Endodermal cell (in vitro differentiated cells): ENCODE measurements around the gene APOL1. TPM values are rescaled to one million over a fixed set of nuclear protein-coding genes. Genes with fewer than 3 reads are reported as not detected.

Experiments used
- DNase-seq: peaks from one replicate; pipeline ENCODE4 v3.0.0-alpha.2; 2017
- H3K27ac ChIP-seq: 2 replicates; pipeline ENCODE4 v1.5.1; 2013; ENCODE audit warnings: mild to moderate bottlenecking, low read depth, low read length, moderate library complexity
- H3K27me3 ChIP-seq: 2 replicates; pipeline ENCODE4 v1.6.1; 2013; ENCODE audit warnings: mild to moderate bottlenecking, low read length, moderate library complexity; ENCODE audit not compliant: insufficient read depth, control insufficient read depth, poor library complexity, severe bottlenecking
- H3K36me3 ChIP-seq: 2 replicates; pipeline ENCODE4 v1.7.0; 2013; ENCODE audit warnings: mild to moderate bottlenecking, low read length, moderate library complexity; ENCODE audit not compliant: control insufficient read depth, insufficient read depth
- H3K4me1 ChIP-seq: one replicate; pipeline ENCODE4 v1.7.0; 2013; ENCODE audit warnings: low read length; ENCODE audit not compliant: control insufficient read depth, insufficient read depth
- H3K4me3 ChIP-seq: 2 replicates; pipeline ENCODE4 v1.5.1; 2013; ENCODE audit warnings: mild to moderate bottlenecking, low read length, moderate library complexity
- H3K9ac ChIP-seq: 2 replicates; pipeline ENCODE4 v1.6.1; 2013; ENCODE audit warnings: mild to moderate bottlenecking, low read length, moderate library complexity; ENCODE audit not compliant: poor library complexity, severe bottlenecking; ENCODE audit errors: extremely low read depth
- H3K9me3 ChIP-seq: 2 replicates; pipeline ENCODE4 v1.6.1; 2013; ENCODE audit warnings: mild to moderate bottlenecking, low read length, moderate library complexity; ENCODE audit not compliant: control insufficient read depth
- H3K27ac Mint-ChIP-seq: 2 replicates; pipeline ENCODE4 v1.8.0; 2020; ENCODE audit warnings: mixed read lengths
- H3K27me3 Mint-ChIP-seq: 2 replicates; pipeline ENCODE4 v1.8.0; 2021; ENCODE audit warnings: mild to moderate bottlenecking, mixed read lengths; ENCODE audit not compliant: insufficient read depth
- H3K36me3 Mint-ChIP-seq: 2 replicates; pipeline ENCODE4 v1.8.0; 2020; ENCODE audit warnings: low read depth, mixed read lengths
- H3K4me1 Mint-ChIP-seq: 2 replicates; pipeline ENCODE4 v1.8.0; 2020; ENCODE audit warnings: mixed read lengths
- H3K4me3 Mint-ChIP-seq: 2 replicates; pipeline ENCODE4 v1.8.0; 2020; ENCODE audit warnings: mild to moderate bottlenecking, moderate library complexity, mixed read lengths
- H3K9me3 Mint-ChIP-seq: 2 replicates; pipeline ENCODE4 v1.8.0; 2020; ENCODE audit warnings: mild to moderate bottlenecking, mixed read lengths
- WGBS, 2 experiments: methylation state at CpG; one replicate each; pipeline versions ENCODE4 v1.1.5 to v1.1.7; 2013; ENCODE audit warnings: missing lambda C conversion rate in 2 of 2, mixed read lengths in 1 of 2; ENCODE audit not compliant: insufficient coverage in 1 of 2, insufficient read length in 1 of 2; 5-methylcytosine and 5-hydroxymethylcytosine counted together
- total RNA-seq, 2 donors: library from RNA; stranded (reverse); fragmentation: NEBNext Ultra II Directional in 1 of 2; extraction: Animal tissue kit (Norgen Biotek cat#: 25700) in 1 of 2; gene quantifications; 2 replicates in 1 of 2; 3 replicates in 1 of 2; pipeline ENCODE4 v1.2.1, GENCODE V29; 2021
- TF ChIP-seq, protein P1 (sequence below): fragments of 200-600 bp; sonication (generic); conservative IDR thresholded peaks from 2 replicates; pipeline ENCODE4 v1.5.0; 2021; ENCODE audit warnings: antibody characterized with exemption, mild to moderate bottlenecking

The APOL1 gene
- total RNA-seq, 2 donors from 2014 or later, result 0.11 to 0.22 TPM

DNA sequence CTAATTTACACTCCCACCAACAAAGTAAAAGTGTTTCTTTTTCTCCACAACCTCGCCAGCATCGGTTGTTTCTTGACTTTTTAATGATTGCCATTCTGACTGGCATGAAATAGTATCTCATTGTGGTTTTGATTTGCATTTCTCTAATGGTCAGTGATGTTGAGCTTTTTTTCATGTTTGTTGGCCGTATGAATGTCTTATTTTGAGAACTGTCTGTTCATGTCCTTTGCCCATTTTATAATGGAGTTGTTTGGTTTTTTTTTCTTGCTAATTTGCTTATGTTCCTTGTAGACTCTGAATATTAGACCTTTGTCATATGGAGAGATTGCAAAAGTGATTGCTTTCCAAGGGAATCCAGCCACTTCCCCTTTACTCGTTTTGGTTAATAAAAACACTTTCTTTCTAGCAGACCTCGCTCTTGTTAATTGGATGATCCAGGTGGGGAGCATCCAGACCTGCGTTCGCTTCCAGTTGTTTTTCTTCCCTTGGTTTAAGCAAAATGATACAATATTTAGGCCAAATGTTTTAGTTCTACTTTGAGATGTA, 34.2 kb upstream of the APOL1 start:
- no peaks in the 10 kb centered on the region for H3K36me3 Mint-ChIP-seq
- 91 to 98% methylated on average over 5 to 7 of the region's 7 CpGs for WGBS, 2 experiments
- peaks cover 15% of the 10 kb centered on the region for H3K4me1 Mint-ChIP-seq
- Histone ChIP-seq H3K4me1 (peaks cover 2% of the 10 kb centered on the region), H3K9me3 (peaks cover 8% of the 10 kb centered on the region), H3K27me3 (no peaks in the 10 kb centered on the region), H3K9ac (no peak overlapping the region), H3K36me3 (no peaks in the 10 kb centered on the region), H3K4me3 (no peak overlapping the region), H3K27ac (no peak overlapping the region)
- H3K27ac Mint-ChIP-seq, result no peak overlapping the region
- peaks cover 5% of the 10 kb centered on the region for H3K9me3 Mint-ChIP-seq
- no peak for DNase-seq
- H3K27me3 Mint-ChIP-seq, result peaks cover 9% of the 10 kb centered on the region
- H3K4me3 Mint-ChIP-seq, result no peak overlapping the region
- TF ChIP-seq, protein P1, sequence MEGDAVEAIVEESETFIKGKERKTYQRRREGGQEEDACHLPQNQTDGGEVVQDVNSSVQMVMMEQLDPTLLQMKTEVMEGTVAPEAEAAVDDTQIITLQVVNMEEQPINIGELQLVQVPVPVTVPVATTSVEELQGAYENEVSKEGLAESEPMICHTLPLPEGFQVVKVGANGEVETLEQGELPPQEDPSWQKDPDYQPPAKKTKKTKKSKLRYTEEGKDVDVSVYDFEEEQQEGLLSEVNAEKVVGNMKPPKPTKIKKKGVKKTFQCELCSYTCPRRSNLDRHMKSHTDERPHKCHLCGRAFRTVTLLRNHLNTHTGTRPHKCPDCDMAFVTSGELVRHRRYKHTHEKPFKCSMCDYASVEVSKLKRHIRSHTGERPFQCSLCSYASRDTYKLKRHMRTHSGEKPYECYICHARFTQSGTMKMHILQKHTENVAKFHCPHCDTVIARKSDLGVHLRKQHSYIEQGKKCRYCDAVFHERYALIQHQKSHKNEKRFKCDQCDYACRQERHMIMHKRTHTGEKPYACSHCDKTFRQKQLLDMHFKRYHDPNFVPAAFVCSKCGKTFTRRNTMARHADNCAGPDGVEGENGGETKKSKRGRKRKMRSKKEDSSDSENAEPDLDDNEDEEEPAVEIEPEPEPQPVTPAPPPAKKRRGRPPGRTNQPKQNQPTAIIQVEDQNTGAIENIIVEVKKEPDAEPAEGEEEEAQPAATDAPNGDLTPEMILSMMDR, result no peak

- H3K4me3 Mint-ChIP-seq, result no peak overlapping the region
- Histone ChIP-seq H3K9ac (no peak overlapping the region), H3K27ac (no peak overlapping the region), H3K4me3 (no peak overlapping the region), H3K9me3 (peaks cover 1% of the 10 kb centered on the region), H3K36me3 (no peaks in the 10 kb centered on the region), H3K27me3 (no peaks in the 10 kb centered on the region), H3K4me1 (peaks cover 2% of the 10 kb centered on the region)
- 79 to 89% methylated on average over 6 to 9 of the region's 9 CpGs for WGBS, 2 experiments
- DNase-seq, result peak; percentile 65
- H3K4me1 Mint-ChIP-seq, result peaks cover 12% of the 10 kb centered on the region
- peaks cover 1% of the 10 kb centered on the region for H3K9me3 Mint-ChIP-seq
- H3K27ac Mint-ChIP-seq, result no peak overlapping the region
- no peaks in the 10 kb centered on the region for H3K36me3 Mint-ChIP-seq
- TF ChIP-seq, protein P1, result no peak
- peaks cover 9% of the 10 kb centered on the region for H3K27me3 Mint-ChIP-seq
These were observed 32.4 kb upstream of the APOL1 start for GRCh38 chr22:36220451-36220921.

- peaks cover 17% of the 10 kb centered on the region for H3K4me1 Mint-ChIP-seq
- 6 to 16% methylated on average over 5 to 7 of the region's 7 CpGs for WGBS, 2 experiments
- Histone ChIP-seq H3K27ac (no peak overlapping the region), H3K4me3 (no peak overlapping the region), H3K9me3 (no peaks in the 10 kb centered on the region), H3K27me3 (no peaks in the 10 kb centered on the region), H3K36me3 (no peaks in the 10 kb centered on the region), H3K4me1 (peaks cover 2% of the 10 kb centered on the region), H3K9ac (no peak overlapping the region)
- H3K9me3 Mint-ChIP-seq, result no peaks in the 10 kb centered on the region
- H3K27me3 Mint-ChIP-seq, result peaks cover 9% of the 10 kb centered on the region
- no peaks in the 10 kb centered on the region for H3K36me3 Mint-ChIP-seq
- no peak overlapping the region for H3K27ac Mint-ChIP-seq
- TF ChIP-seq, protein P1, result peak; percentile 91
- H3K4me3 Mint-ChIP-seq, result no peak overlapping the region
- DNase-seq, result peak; percentile 91
These were observed 30.9 kb upstream of the APOL1 start for GRCh38 chr22:36221799-36222751.
